NT2/D1 (cell line): ENCODE results near the gene CDH4.

Experiments used
- YY1 ChIP-seq: IDR thresholded peaks from 2 replicates; pipeline ENCODE4 v1.6.1; 2011; ENCODE audit not compliant: insufficient read length, insufficient read depth
- ZNF274 ChIP-seq: IDR thresholded peaks from 2 replicates; pipeline ENCODE4 v1.6.1; 2011; ENCODE audit warnings: mild to moderate bottlenecking, low read depth, low read length

GRCh38 chr20:61447952-61448351, 195.9 kb downstream of the CDH4 start:
- TF ChIP-seq ZNF274 (no peak), YY1 (no peak)
